HL-60/S4 (cell line): Measurements from ENCODE around the gene MIEF1.
"Not testable (repeated sequence)": the region's sequence is repeated elsewhere in the genome, so short reads cannot be mapped to it uniquely, and the experiment has no call there.

Experiments
- in situ Hi-C: fragments of 300-500 bp; cut with MboI; formaldehyde crosslinking; loops from 2 replicates; pipeline ENCODE4 v1.14.3; 2022; ENCODE audit warnings: low sequenced_read_pairs

Gene MIEF1

DNA sequence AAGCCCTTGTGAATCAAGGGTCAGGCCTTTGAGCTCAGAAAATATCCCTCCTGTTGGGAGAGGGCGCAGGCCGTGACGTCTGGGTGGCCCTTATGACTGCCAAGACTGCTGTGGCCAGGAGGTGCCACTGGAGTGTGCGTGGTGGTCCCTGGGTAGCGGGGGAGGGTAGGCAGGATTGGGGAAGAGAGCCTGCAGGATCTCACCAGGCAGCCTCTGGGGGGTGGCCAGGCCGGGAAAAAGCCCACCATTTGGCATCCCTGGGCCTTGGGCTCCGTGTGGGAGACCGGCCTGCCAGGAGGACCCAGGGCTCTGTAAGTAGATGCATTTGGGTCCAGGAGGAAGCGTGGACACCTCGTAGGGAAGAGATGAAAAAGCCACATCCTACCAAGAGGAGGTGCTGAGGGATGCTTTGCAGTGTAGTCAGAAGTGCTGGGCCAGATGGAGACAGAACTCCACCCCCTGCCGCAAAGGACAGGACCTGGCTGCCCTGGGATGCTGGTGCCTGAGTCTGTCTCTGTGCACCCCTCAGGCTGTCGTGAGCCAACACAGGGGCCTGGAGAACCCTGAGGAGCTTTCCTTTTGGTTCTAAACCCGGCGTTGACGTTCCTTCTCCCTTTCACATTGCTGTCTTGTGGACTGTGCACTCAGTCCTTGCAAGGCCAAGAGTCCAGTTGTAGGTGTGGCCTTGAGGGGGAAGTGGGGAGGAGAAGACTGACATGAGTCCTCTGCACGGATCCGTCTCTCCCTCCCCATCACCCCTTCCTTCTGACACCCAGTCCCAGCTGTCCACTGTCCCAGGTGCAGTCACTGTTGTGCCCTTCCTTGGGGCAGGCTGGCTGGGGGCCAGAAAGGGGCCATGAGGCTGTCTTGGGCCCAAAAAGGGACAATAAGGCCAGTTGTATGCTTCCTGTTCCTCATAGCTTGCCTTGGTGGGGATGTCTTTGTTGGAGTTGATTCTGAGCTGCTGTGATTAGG lies 12.7 kb upstream of the MIEF1 start:
- in situ Hi-C loops = no loop called here

DNA sequence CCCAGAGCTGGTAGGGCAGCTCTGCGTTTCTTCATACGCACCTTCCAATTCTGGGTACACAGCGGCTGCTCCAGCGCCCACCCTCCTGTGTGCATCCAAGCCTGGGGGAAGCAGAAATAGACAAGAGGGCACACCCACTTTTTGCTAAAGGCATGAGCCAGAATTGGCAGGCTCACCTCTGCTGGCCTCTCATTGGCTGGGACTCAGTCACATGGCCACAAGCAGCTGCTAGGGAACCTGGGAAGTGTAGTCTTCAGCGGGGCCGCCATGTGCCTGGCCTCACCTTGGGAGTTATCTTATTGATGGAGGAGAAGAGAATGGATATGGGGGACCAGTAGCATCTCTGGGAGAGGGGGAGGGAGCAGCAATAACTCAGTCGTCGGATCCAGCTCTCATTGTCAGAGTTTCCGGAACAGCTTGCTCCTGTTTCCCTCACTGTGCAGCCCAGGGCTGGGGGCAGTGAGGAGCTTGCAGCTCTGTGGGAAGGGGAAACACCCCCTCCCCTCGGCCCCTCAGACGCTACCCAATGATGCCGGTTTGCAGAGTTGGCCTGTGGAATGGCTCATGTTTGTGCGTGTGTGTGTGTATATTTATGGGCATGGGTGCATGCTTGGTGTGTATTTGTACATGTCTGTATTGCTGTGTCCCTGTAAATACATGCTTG lies 11.8 kb upstream of the MIEF1 start:
- in situ Hi-C loops = no loop called here

DNA sequence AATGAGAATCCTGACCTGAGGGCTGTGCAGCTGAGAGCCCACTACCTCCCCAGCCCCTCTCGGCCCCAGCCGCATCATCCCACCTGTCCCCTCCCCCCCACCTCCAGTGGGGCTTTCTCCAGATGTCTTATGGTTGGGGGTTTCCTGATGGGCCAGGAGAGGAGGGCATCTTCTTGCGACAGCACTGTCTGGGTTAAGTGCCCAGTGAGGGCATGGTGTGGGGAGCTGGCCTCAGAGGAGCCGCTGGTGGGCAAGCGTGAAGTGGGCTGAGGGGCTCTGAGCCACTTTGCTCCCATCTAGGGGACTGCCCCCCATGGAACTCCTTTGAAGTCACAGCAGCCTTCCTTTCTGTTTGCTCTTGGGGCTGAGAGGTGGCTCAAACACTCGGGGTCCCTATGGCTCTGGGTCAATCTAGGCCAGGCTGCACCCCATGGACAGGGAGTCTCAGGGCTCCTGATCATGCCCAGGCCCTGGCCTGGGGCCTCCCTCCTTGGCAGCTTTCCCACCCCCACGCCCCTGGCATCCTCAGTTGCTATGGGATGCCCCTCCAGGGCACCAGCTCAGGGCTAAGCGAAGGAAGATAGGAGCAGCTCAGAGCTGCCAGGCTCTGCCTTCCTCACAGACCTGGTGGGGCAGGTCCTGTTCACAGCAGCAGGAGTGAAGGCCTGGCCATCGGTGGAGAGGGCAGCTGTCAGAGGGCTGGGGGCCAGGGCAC lies 11.0 kb upstream of the MIEF1 start:
- in situ Hi-C loops = no loop called here

DNA sequence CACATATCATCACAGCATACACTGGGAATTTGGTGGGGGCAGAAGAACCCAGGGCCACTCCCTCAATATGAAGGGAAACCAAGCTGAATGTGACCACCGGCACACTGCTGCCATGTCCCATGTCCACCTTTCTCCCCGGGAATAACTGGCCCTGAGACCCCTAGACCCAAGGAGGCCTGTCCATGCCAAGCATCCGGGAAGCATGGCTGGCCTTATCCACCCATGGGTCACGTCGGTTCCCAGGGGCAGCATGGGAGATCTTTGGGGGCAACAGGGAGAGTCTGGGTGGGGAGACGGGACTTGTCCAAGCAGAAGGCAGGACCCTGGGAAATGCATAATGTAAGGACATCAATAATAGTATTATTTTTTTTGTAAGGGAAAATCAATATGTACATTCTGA lies 10.4 kb upstream of the MIEF1 start:
- in situ Hi-C loops = no loop called here

DNA sequence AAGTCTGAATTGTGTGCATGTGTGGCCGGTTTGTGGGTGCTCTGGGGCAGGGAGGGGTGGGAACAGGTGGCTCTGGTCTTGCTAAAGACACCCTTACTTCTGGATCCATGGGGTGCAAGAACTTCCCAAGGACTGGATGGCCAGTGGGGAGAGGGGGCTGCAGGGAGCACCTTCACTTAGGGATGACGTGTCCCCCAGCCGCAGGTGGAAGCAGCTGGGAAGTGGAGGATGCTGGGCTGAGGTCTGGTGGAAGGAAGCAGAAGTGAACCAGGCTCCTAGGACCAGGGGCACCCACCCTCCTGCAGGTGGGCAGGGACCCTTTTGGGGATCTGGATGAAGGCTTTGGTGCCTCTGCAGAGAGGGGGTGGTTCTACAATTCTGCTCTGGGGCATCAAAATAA lies 9.9 kb upstream of the MIEF1 start:
- in situ Hi-C loops = no loop called here

DNA sequence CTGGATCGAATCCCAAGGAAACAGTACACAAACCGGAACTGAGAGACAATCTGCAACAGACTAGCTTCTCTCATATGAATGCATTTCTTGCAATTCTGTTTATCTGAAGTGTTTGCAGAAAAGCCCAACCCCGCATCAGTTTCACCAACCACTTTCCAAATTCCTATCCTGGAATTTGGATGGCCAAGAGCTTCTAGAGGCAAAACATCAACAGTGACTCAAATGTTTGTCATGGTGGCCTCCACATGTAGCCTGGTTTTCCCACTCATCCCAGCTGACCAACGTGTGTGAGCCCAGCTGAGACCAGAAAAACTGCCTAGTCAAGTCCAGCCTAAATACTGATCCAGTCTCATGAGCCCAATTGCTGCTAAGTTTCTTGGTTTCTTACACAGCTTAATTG lies 8.3 kb upstream of the MIEF1 start:
- in situ Hi-C loops = no loop called here

DNA sequence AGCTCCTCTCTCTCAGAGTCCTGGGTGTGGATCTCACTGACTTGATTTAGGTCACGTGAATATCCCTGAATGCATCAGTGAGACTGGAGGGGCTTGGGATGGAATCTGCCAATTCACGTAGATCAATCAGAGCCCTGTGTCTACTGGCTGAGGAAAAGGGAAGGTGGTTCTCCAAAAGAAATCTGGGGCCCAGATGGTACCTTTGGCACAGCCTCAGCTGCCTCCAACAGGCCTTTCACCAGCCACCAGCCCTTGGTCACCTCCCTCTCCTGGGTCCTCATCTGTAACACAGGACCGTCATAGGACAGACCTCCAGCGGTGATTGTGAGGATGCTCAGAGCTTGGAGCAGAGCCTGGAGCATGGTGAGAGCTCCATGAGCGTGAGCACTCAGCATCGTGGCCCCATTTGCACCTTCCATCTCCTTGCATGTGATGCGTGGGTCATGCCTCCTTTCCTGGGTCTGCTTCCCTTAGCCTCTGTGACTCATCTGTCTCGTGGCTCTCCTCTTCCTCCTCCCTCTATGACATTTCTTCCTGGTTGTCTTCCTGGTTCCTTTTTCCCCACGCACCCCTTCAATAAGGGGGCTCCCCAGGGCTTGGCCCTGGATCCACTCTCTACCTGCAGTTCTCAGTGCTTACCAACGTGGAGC lies 7.5 kb upstream of the MIEF1 start:
- in situ Hi-C loops = no loop called here

DNA sequence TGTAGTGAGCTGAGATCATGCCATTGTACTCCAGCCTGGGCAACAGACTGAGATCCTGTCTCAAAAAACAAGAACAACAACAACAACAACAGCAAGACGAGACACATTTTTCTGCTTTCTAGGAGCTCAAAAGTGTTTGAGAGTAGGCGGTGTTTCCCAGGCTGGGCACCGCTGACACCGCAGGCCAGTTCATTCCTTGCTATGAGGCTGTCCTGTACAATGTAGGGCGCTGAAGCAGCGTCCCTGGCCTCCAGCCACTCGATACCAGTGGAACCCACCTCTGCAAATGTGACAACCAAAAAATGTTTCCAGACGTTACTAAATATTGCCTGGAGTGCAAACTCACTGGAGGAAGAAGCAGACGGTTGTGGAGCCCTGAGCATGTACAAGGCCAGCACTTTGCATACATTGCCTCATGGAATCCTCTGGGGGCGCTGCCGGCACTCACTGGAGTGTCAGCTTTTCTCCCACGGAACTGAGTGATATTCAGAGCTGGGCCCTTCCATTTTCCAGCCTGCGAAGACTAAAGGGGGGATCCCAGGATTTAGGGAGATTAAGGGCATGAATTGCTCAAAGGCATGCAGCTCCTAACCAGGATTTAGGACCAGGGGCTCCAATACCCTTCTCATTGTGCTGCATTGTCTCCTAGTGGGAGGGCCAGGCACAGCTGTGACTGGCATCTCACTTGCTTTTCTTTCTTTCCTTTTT lies 5.8 kb upstream of the MIEF1 start:
- in situ Hi-C loops = no loop called here

DNA sequence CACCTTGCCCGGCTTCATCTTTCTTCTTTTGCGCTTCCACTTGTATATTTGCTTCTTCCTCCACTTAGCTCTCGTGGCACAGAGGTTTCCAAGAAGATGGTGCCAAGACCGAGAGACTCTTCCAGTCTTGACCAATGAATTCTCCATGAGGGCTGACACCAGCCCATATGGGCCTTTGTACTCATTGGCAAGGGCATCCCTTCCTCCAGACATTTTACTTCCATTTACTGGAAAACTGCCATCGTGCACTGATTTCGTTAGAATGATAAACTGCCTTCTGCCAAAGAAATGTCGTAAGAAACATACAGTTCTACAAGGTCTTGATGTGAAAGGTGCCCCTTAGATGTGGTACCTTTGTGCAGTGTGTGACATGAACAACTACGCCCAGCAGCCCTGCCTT lies 4.7 kb upstream of the MIEF1 start:
- in situ Hi-C loops = no loop called here

DNA sequence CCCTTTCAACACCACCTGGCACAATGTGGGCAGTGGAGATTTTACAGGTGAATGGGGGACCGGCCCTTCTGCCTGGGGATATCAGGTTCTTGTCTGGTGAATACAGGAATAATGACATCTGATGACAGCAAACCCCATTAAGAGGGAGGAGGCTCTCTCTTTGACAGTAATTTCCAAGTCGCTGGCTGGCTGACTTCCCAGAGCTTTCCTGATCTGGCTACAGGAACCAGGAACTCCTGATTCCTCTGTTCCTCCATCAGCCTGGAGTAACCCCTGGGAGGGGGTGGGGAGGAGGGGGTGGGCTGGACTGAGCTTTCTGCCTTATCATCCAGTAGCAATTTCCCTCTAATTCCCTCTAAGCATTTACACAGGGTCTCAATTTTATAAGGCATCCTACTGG lies 3.7 kb upstream of the MIEF1 start:
- in situ Hi-C loops = no loop called here

DNA sequence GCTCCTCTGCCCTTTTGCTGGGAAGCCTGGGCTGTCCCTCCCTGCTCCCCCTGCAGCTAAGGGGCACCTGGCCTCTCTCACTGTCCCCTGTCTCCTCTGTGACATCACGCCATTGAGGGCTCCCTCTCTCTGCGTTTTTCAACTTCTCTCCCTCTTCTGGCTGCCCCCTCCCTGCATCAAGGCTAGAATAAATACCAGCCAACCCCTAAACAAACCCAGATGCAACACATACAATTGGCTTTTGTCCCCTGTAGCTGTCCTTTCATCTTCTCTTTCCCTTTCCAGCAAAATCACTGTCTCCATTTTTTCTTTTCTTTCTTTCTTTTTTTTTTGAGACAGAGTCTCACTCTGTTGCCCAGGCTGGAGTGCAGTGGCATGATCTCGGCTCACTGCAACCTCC lies 3.3 kb upstream of the MIEF1 start:
- in situ Hi-C loops = no loop called here

DNA sequence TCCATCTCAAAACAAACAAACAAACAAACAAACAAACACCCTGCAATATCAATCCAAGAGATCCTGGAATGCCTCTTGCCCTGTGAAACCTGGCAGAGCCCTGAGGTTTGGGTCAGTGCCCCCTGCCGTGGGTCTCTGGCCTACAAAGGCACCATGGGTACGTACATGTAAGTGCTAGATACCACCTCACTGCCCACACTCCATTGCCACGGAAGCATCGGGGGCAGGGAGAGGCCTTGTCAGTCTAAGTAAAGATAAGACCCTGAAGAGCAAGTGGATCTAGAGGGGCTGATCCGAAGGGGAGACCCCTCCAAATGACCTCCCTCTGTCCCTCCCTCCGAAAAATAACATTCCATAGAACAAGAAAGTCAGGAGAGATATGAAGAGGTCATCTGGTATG lies 2.0 kb upstream of the MIEF1 start:
- in situ Hi-C loops = no loop called here

DNA sequence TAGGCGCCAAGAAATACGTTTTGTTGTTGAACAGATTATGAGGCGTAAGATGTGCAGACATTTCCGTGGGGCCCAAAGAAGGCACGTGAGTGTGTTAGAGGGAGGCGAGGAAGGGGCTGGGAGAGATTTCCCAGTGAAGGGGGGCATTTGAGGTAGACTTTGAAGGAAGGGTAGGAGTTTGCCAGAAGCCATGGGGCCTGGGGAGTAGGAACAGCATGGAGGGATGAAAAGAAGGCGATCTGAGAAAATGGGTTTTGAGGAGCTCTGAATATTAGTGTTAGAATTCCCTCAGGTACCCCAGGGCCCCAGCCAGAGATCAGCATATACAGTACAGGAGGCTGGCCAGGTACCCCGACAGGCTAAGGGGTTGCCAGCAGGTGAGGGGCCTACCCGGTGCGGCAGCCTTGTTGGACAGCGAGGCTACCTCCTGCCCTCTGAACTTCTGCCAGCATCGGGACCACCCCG lies 414 bp upstream of the MIEF1 start:
- in situ Hi-C loops = no loop called here

DNA sequence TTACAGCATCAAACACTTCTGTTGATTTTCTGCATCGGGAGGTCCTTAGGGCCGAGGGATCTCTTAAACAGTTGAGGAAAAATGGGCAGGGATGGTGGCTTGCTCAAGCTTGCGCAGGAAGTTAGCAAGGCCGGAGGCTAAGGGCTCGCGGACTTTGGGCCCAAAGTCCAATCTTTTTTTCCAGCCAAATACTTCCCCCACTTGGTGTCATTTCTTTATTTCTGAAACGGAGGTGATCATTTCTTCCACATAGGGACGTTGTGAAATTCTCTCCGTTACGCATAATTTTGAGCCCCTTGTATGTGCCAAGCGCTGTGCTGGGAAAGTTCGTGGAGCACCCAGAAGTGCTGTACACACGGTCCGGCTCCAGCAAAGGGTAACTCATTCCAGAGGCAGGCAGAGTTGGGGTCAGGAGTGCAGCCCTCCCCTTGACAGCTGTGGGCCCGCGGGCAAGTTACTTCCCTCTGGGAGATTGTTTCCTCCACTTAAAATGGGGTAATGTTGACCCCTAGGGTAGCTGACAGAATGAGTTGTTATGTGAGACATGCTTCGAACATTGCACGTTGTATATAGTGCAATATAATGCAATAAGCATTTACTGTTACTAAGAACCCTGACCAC lies 809 bp downstream of the MIEF1 start:
- in situ Hi-C loops = no loop called here

DNA sequence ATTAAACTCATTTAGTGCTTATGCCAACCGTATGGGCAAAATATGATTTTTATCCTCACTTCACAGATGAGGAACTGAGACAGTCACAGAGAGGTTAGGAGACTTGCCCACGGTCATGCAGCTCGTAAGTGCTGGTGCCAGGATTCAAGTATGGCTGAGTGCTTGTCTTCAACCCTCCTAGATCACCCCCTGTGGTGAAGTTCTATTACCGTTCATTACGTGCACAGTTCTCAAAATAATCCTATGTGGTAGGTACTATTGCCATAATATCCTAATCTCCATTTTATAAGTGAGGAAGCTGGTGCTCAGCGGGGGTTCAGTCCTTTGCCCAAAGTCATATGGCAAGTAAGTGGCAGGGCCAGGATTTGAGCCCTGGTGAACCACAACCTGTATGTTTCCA lies 1.5 kb downstream of the MIEF1 start:
- in situ Hi-C loops = no loop called here

DNA sequence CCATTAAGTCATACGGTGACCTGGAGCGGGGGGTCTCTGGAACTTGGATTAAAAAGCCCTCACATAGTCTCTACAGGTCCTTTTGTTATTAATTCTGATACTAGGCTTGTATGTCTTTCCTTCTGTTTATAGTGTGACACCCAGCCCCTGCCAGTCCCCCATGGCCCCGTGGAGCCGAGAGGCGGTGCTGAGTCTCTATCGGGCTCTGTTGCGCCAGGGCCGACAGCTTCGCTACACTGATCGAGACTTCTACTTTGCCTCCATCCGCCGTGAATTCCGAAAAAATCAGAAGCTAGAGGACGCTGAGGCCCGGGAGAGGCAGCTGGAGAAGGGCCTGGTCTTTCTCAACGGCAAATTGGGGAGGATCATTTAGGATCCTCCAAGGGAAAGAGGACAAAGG lies 2.0 kb downstream of the MIEF1 start:
- in situ Hi-C loops = no loop called here

DNA sequence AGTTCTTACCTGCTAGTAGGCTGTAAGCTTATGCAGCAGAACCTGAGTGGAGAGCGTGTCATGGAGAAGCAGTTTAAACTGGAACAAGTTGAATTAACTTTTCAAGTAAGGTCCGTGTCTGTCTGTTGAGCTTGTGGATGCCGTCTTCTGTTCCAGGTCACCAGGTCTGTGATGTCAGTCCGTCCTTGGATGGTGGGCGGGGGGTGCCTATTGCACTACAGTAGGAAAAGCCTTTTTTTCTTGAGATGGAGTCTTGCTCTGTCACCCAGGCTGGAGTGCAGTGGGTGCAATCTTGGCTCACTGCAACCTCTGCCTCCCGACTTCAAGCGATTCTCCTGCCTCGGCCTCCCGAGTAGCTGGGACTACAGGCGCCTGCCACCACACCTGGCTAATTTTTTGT lies 4.9 kb downstream of the MIEF1 start:
- in situ Hi-C loops = not testable (repeated sequence)

DNA sequence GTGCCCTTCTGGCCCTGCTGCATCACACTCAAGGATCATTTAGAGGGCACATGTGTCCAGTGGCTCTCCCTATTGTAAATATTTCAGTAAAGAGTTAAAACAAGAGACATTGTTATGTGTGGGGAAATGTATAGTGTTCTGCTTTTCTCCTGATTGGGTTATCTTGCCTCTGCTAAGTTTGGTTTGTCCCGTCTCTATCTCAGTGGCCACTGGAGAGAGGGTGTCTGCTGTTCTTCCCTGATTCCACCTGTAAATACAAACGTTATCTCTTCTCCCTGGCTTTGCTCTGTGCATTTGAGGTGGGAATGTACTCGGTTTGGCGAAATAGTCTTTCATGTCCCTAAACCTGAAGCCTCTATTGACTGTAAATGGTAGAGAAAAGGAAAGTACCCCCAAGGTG lies 6.3 kb downstream of the MIEF1 start:
- in situ Hi-C loops = no loop called here

DNA sequence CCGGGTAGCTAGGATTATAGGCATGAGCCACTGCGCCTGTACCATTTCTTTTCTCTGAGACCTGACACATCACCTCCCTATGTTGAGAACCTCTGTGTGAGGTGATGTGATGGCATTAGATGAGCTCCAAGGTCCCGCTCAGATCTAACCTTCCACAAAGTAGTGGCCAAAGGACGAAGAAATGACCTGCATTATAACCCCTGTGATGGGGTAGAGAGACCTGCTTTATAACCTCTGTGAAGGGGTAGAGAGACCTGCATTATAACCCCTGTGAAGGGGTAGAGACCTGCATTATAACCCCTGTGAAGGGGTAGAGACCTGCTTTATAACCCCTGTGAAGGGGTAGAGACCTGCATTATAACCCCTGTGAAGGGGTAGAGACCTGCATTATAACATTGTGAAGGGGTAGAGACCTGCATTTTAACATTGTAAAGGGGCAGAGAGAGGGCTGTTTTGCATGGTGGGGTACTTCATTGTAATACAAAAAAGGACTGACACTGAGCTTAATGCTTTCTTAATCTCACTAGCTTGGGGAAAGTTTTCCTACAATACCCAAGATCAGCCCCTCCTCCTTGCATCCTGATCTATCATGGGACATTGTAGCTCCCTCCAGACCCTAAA lies 8.5 kb downstream of the MIEF1 start:
- in situ Hi-C loops = no loop called here

DNA sequence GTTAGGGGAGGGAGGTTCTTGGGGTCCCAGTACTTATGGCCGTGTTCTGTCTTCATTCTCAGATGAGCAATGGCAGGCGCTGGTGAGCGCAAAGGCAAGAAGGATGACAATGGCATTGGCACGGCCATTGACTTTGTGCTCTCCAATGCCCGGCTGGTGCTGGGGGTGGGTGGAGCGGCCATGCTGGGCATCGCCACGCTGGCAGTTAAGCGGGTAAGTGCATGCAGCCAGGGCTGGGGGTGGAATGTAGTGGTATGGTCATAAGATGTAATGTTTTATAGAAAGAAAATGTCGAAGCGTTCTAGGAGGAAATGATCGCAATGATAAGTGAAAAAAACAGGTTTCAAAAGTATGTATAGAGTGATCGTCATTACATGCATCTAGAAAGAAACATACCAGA lies 9.1 kb downstream of the MIEF1 start:
- in situ Hi-C loops = no loop called here
